DOHH2 (cell line): ENCODE results near the gene GLYATL1B.

ENCODE experiments used
- CTCF ChIP-seq: fragments of 200-600 bp; sonication (generic); IDR thresholded peaks from one replicate; pipeline ENCODE4 v1.5.1; 2014; ENCODE audit warnings: antibody characterized with exemption, mild to moderate bottlenecking, low read depth, low read length; ENCODE audit not compliant: poor library complexity, severe bottlenecking
- EZH2phosphoT487 ChIP-seq: fragments of 200-600 bp; sonication (generic); IDR thresholded peaks from 2 replicates; pipeline ENCODE4 v1.6.1; 2017; ENCODE audit warnings: borderline replicate concordance, mild to moderate bottlenecking, antibody characterized with exemption, low read length, moderate library complexity, mixed read lengths

GRCh38 chr11:59137190-59137589, 51.1 kb downstream of the GLYATL1B start:
- TF ChIP-seq CTCF (no peak), EZH2phosphoT487 (no peak)
